ENCODE data around the gene ZNF618.
"Not testable (repeated sequence)": the region's sequence is repeated elsewhere in the genome, so short reads cannot be mapped to it uniquely, and the experiment has no call there.

The ZNF618 gene

GRCh38 chr9:113989017-113989713 is 113.1 kb downstream of the ZNF618 start:
- no peak for DNase-seq (ENCODE audit: low spot score)

GRCh38 chr9:113989714-113990569 is 113.8 kb downstream of the ZNF618 start:
- DNase-seq (ENCODE audit: low spot score) = no peak

GRCh38 chr9:113990570-113990907 is 114.4 kb downstream of the ZNF618 start:
- DNase-seq (ENCODE audit: low spot score) = no peak

GRCh38 chr9:113990975-113991471 is 114.9 kb downstream of the ZNF618 start:
- DNase-seq (ENCODE audit: low spot score) = no peak

- DNase-seq (ENCODE audit: low spot score) = no peak
Measured at GRCh38 chr9:113991714-113992113, 115.6 kb downstream of the ZNF618 start.

- DNase-seq (ENCODE audit: low spot score) = no peak
Measured at GRCh38 chr9:113992276-113992951, 116.3 kb downstream of the ZNF618 start.

GRCh38 chr9:113992994-113993393 is 116.9 kb downstream of the ZNF618 start:
- no peak for DNase-seq (ENCODE audit: low spot score)

- DNase-seq (ENCODE audit: low spot score) = no peak
Measured at GRCh38 chr9:113993838-113994540, 117.9 kb downstream of the ZNF618 start.

- no peak for DNase-seq (ENCODE audit: low spot score)
Measured at GRCh38 chr9:113995401-113995800, 119.3 kb downstream of the ZNF618 start.

- DNase-seq (ENCODE audit: low spot score) = no peak
Measured at GRCh38 chr9:113995963-113996362, 119.9 kb downstream of the ZNF618 start.

- no peak for DNase-seq (ENCODE audit: low spot score)
Measured at GRCh38 chr9:113996531-113997001, 120.5 kb downstream of the ZNF618 start.

- DNase-seq (ENCODE audit: low spot score) = not testable (repeated sequence)
Measured at GRCh38 chr9:113997064-113997463, 121.0 kb downstream of the ZNF618 start.

- DNase-seq (ENCODE audit: low spot score) = no peak
Measured at GRCh38 chr9:113997610-113998009, 121.5 kb downstream of the ZNF618 start.

GRCh38 chr9:113998114-113998513 is 122.0 kb downstream of the ZNF618 start:
- no peak for DNase-seq (ENCODE audit: low spot score)

- no peak for DNase-seq (ENCODE audit: low spot score)
Measured at GRCh38 chr9:113998525-113999255, 122.6 kb downstream of the ZNF618 start.

GRCh38 chr9:113999256-114000062 is 123.3 kb downstream of the ZNF618 start:
- DNase-seq (ENCODE audit: low spot score) = no peak

GRCh38 chr9:114000063-114000454 is 124.0 kb downstream of the ZNF618 start:
- no peak for DNase-seq (ENCODE audit: low spot score)

GRCh38 chr9:114000671-114001409 is 124.7 kb downstream of the ZNF618 start:
- DNase-seq (ENCODE audit: low spot score) = no peak

GRCh38 chr9:114001410-114001685 is 125.2 kb downstream of the ZNF618 start:
- DNase-seq (ENCODE audit: low spot score) = no peak

- DNase-seq (ENCODE audit: low spot score) = no peak
Measured at GRCh38 chr9:114001794-114002261, 125.7 kb downstream of the ZNF618 start.

Measured in hematopoietic multipotent progenitor cell treated with erythropoietin and hydrocortisone succinate and interleukin-3 and kit ligand, for 17 days (in vitro differentiated cells).